Measurements from ENCODE around the gene TMEM202. TPM values are rescaled to one million over a fixed set of nuclear protein-coding genes. Genes with fewer than 3 reads are reported as not detected.
"Not testable (repeated sequence)": the region's sequence is repeated elsewhere in the genome, so short reads cannot be mapped to it uniquely, and the experiment has no call there.

TMEM202 gene
- total RNA-seq, 1 experiment from 2014 or later: not detected

GRCh38 chr15:72415304-72415703, 17.2 kb downstream of the TMEM202 start:
- Histone ChIP-seq H3K36me3 (no peaks in the 10 kb centered on the region), H3K27ac (no peak overlapping the region), H3K27me3 (replicated peaks) (peaks cover 6% of the 10 kb centered on the region), H3K4me1 (replicated peaks) (no peaks in the 10 kb centered on the region), H3K4me3 (no peak overlapping the region), H3K9me3 (replicated peaks) (no peaks in the 10 kb centered on the region)
- no peak for DNase-seq (ENCODE audit: low read depth in 1 of 2, low spot score in 2 of 2)

GRCh38 chr15:72419768-72420167, 21.7 kb downstream of the TMEM202 start:
- H3K4me3 ChIP-seq; DNase-seq (ENCODE audit: low read depth in 1 of 2, low spot score in 2 of 2); H3K36me3 ChIP-seq; H3K4me1 ChIP-seq (replicated peaks); H3K27ac ChIP-seq; H3K9me3 ChIP-seq (replicated peaks); H3K27me3 ChIP-seq (replicated peaks): not testable (repeated sequence)

- no peak for DNase-seq (ENCODE audit: low read depth in 1 of 2, low spot score in 2 of 2)
- Histone ChIP-seq H3K27me3 (replicated peaks) (no peaks in the 10 kb centered on the region), H3K4me1 (replicated peaks) (no peaks in the 10 kb centered on the region), H3K27ac (no peak overlapping the region), H3K9me3 (replicated peaks) (peaks cover 5% of the 10 kb centered on the region; the same call in 1 of the 2 replicates), H3K36me3 (no peaks in the 10 kb centered on the region), H3K4me3 (no peak overlapping the region)
These were observed 22.5 kb downstream of the TMEM202 start for GRCh38 chr15:72420576-72420975.

DNA sequence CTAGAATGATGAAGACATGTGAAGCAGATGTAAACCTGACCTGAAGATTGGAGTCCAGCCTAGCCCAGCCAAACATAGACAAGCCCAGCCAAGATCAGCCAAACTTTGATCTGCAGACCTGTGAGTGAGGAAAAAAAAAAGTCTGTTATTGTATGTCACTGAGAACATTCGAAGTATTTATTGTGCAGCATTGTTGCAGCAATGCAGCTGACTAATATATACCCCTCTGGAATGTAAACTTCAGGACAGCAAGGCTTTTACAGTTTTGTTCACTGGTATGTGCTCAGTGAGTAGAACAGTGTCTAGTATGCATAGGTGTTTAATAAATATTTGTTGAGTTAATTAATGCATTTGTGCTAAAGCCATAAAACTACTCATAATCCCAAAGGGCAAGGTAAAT, 23.4 kb downstream of the TMEM202 start:
- Histone ChIP-seq H3K27ac (no peak overlapping the region), H3K36me3 (no peaks in the 10 kb centered on the region), H3K27me3 (replicated peaks) (no peaks in the 10 kb centered on the region), H3K4me3 (no peak overlapping the region), H3K9me3 (replicated peaks) (peaks cover 8% of the 10 kb centered on the region; the same call in 1 of the 2 replicates), H3K4me1 (replicated peaks) (no peaks in the 10 kb centered on the region)
- DNase-seq (ENCODE audit: low read depth in 1 of 2, low spot score in 2 of 2): no peak

- no peaks in the 10 kb centered on the region for H3K27me3 ChIP-seq (replicated peaks)
- no peak overlapping the region for H3K27ac ChIP-seq
- H3K36me3 ChIP-seq: no peaks in the 10 kb centered on the region
- no peak for DNase-seq (ENCODE audit: low read depth in 1 of 2, low spot score in 2 of 2)
- no peak overlapping the region for H3K4me3 ChIP-seq
- peaks cover 8% of the 10 kb centered on the region; the same call in 1 of the 2 replicates for H3K9me3 ChIP-seq (replicated peaks)
- no peaks in the 10 kb centered on the region for H3K4me1 ChIP-seq (replicated peaks)
These were observed 25.2 kb downstream of the TMEM202 start for GRCh38 chr15:72423256-72423655.

DNA sequence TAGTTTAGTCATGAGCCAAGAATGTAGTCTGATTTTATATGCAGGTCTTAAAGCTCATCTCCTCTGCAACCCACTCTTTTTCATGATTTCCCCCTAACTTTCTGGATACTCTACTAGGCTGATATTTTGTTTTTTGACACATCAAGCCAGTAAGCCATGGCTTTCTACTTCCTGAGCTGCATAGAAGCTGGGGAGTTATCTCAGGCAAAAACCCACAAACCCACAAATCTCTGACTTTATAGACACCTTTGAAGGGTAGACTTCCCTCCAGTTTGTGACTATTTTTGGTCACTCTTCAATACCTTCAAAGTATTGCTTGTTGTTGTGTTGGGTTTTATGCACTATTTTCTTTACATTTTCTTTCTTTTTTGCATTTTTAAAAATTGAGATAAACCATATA, 28.6 kb downstream of the TMEM202 start:
- Histone ChIP-seq H3K4me1 (replicated peaks) (no peaks in the 10 kb centered on the region), H3K9me3 (replicated peaks) (peaks cover 5% of the 10 kb centered on the region; the same call in 1 of the 2 replicates), H3K4me3 (no peak overlapping the region), H3K27ac (no peak overlapping the region), H3K27me3 (replicated peaks) (no peaks in the 10 kb centered on the region; the same call in 1 of the 2 replicates), H3K36me3 (no peaks in the 10 kb centered on the region)
- no peak for DNase-seq (ENCODE audit: low read depth in 1 of 2, low spot score in 2 of 2)

- no peaks in the 10 kb centered on the region for H3K4me1 ChIP-seq (replicated peaks)
- no peaks in the 10 kb centered on the region for H3K36me3 ChIP-seq
- H3K4me3 ChIP-seq: no peak overlapping the region
- 0 out of 2 replicates have a peak, but pooled peaks cover 4% of the 10 kb centered on the region for H3K27me3 ChIP-seq (replicated peaks)
- no peak overlapping the region for H3K27ac ChIP-seq
- H3K9me3 ChIP-seq (replicated peaks): peaks cover 6% of the 10 kb centered on the region; the same call in 1 of the 2 replicates
- DNase-seq (ENCODE audit: low read depth in 1 of 2, low spot score in 2 of 2): no peak
These were observed 39.7 kb downstream of the TMEM202 start for GRCh38 chr15:72437650-72438316.

- H3K36me3 ChIP-seq; H3K4me3 ChIP-seq; H3K4me1 ChIP-seq (replicated peaks); H3K27ac ChIP-seq; DNase-seq (ENCODE audit: low read depth in 1 of 2, low spot score in 2 of 2); H3K9me3 ChIP-seq (replicated peaks); H3K27me3 ChIP-seq (replicated peaks): not testable (repeated sequence)
These were observed 44.7 kb downstream of the TMEM202 start for GRCh38 chr15:72442848-72443247.

- Histone ChIP-seq H3K27ac (no peak overlapping the region), H3K27me3 (replicated peaks) (0 out of 2 replicates have a peak, but pooled peaks cover 3% of the 10 kb centered on the region), H3K9me3 (replicated peaks) (no peaks in the 10 kb centered on the region), H3K36me3 (no peaks in the 10 kb centered on the region), H3K4me3 (no peak overlapping the region), H3K4me1 (replicated peaks) (no peaks in the 10 kb centered on the region)
- DNase-seq (ENCODE audit: low read depth in 1 of 2, low spot score in 2 of 2): no peak
These were observed 47.3 kb downstream of the TMEM202 start for GRCh38 chr15:72445426-72445825.

- H3K9me3 ChIP-seq (replicated peaks): no peaks in the 10 kb centered on the region
- H3K4me1 ChIP-seq (replicated peaks): no peaks in the 10 kb centered on the region
- no peaks in the 10 kb centered on the region for H3K36me3 ChIP-seq
- H3K27ac ChIP-seq: no peak overlapping the region
- H3K4me3 ChIP-seq: no peak overlapping the region
- 0 out of 2 replicates have a peak, but pooled peaks cover 3% of the 10 kb centered on the region for H3K27me3 ChIP-seq (replicated peaks)
- no peak for DNase-seq (ENCODE audit: low read depth in 1 of 2, low spot score in 2 of 2)
These were observed 52.7 kb downstream of the TMEM202 start for GRCh38 chr15:72450805-72451204.

DNA sequence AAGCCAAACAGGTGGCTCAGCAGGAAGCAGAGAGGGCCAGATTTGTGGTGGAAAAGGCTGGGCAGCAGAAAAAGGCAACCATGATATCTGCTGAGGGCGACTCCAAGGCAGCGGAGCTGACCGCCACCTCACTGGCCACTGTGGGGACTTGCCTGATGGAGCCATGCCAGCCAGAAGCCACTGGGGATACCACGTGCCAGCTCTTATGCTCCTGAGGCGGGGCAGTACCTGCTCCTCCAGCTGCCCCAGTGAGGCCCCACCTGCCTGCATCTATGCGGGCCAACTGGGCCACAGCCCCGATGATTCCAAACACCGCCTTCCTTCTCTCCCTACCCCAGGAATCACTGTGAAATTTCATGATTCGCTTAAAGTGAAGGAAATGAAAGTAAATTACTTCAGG, 53.1 kb downstream of the TMEM202 start:
- Histone ChIP-seq H3K4me1 (replicated peaks) (no peaks in the 10 kb centered on the region), H3K4me3 (no peak overlapping the region), H3K9me3 (replicated peaks) (no peaks in the 10 kb centered on the region), H3K27me3 (replicated peaks) (0 out of 2 replicates have a peak, but pooled peaks cover 3% of the 10 kb centered on the region), H3K27ac (no peak overlapping the region), H3K36me3 (no peaks in the 10 kb centered on the region)
- DNase-seq (ENCODE audit: low read depth in 1 of 2, low spot score in 2 of 2): no peak

- no peaks in the 10 kb centered on the region for H3K4me1 ChIP-seq (replicated peaks)
- no peak overlapping the region for H3K27ac ChIP-seq
- no peak for DNase-seq (ENCODE audit: low read depth in 1 of 2, low spot score in 2 of 2)
- H3K4me3 ChIP-seq: no peak overlapping the region
- no peaks in the 10 kb centered on the region for H3K36me3 ChIP-seq
- no peaks in the 10 kb centered on the region for H3K9me3 ChIP-seq (replicated peaks)
- 0 out of 2 replicates have a peak, but pooled peaks cover 3% of the 10 kb centered on the region for H3K27me3 ChIP-seq (replicated peaks)
These were observed 58.6 kb downstream of the TMEM202 start for GRCh38 chr15:72456684-72457083.
